Coronary artery (tissue), 2 donors: ENCODE data around the gene KIRREL3.

Experiments used
- DNase-seq: peaks from one replicate; pipeline ENCODE4 v3.0.0-alpha.2; 2017; ENCODE audit warnings: low spot score
- H3K27ac ChIP-seq, 2 donors: fragments of 200-600 bp; sonication (generic); one replicate each; pipeline ENCODE4 v1.5.1; 2016 to 2019
- H3K4me3 ChIP-seq: fragments of 200-600 bp; sonication (generic); 2 replicates; pipeline ENCODE4 v1.5.1; 2016; ENCODE audit warnings: mild to moderate bottlenecking, moderate library complexity
- CTCF ChIP-seq: fragments of 200-600 bp; sonication (generic); IDR thresholded peaks from one replicate; pipeline ENCODE4 v1.5.1; 2019; ENCODE audit warnings: antibody characterized with exemption

Gene KIRREL3

GRCh38 chr11:126808836-126809235, 191.7 kb downstream of the KIRREL3 start:
- DNase-seq = no peak
- TF ChIP-seq CTCF = no peak
- no peak overlapping the region for H3K4me3 ChIP-seq
- H3K27ac ChIP-seq = no peak overlapping the region

- Histone ChIP-seq H3K27ac (no peak overlapping the region), H3K4me3 (no peak overlapping the region)
- no peak for TF ChIP-seq CTCF
- no peak for DNase-seq
Measured at GRCh38 chr11:126808296-126808695, 192.3 kb downstream of the KIRREL3 start.

GRCh38 chr11:126805870-126806269, 194.7 kb downstream of the KIRREL3 start:
- TF ChIP-seq CTCF = no peak
- Histone ChIP-seq H3K4me3 (no peak overlapping the region), H3K27ac (no peak overlapping the region)
- DNase-seq = no peak

- H3K4me3 ChIP-seq = no peak overlapping the region
- DNase-seq = no peak
- no peak for TF ChIP-seq CTCF
- H3K27ac ChIP-seq = no peak overlapping the region
Measured at GRCh38 chr11:126804363-126804762, 196.2 kb downstream of the KIRREL3 start.

- DNase-seq = no peak
- Histone ChIP-seq H3K27ac (no peak overlapping the region), H3K4me3 (no peak overlapping the region)
- TF ChIP-seq CTCF = no peak
Measured at GRCh38 chr11:126800009-126800408, 200.6 kb downstream of the KIRREL3 start.

- no peak overlapping the region for H3K4me3 ChIP-seq
- TF ChIP-seq CTCF = no peak
- DNase-seq = no peak
- no peak overlapping the region for H3K27ac ChIP-seq
Measured at GRCh38 chr11:126797457-126798169, 203.0 kb downstream of the KIRREL3 start.

GRCh38 chr11:126793596-126793995, 207.0 kb downstream of the KIRREL3 start:
- no peak overlapping the region for H3K27ac ChIP-seq
- H3K4me3 ChIP-seq = no peak overlapping the region
- DNase-seq = no peak
- no peak for TF ChIP-seq CTCF
